ENCODE results near the gene GDF2.

GDF2 gene

DNA sequence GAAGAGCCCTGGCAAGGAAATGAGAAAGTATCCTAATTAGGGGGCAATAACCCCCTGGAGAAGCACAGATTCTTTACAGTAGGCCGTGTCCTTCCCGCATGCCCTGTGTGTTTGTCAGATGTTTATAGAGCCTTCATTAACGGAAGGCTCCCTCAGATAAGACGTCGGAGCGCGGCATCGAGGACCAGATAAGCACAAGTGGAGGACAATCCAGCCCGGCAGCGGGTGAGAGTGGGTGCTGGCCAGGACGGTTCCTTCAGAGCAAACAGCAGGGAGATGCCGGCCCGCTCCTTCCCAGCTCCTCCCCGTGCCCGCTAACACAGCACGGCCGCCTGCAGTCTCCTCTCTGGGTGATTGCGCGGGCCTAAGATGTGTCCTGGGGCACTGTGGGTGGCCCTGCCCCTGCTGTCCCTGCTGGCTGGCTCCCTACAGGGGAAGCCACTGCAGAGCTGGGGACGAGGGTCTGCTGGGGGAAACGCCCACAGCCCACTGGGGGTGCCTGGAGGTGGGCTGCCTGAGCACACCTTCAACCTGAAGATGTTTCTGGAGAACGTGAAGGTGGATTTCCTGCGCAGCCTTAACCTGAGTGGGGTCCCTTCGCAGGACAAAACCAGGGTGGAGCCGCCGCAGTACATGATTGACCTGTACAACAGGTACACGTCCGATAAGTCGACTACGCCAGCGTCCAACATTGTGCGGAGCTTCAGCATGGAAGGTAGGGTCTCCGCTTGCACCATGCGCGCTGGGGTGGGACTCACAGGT, at the start of gene GDF2:
TSS of gene GDF2 (plus strand) at position 155 of the 762 bp plus-strand sequence. CDS start at position 370, 215 bp downstream.
- DNase-seq (ENCODE audit: low read depth in 3 of 3): no peak

DNA sequence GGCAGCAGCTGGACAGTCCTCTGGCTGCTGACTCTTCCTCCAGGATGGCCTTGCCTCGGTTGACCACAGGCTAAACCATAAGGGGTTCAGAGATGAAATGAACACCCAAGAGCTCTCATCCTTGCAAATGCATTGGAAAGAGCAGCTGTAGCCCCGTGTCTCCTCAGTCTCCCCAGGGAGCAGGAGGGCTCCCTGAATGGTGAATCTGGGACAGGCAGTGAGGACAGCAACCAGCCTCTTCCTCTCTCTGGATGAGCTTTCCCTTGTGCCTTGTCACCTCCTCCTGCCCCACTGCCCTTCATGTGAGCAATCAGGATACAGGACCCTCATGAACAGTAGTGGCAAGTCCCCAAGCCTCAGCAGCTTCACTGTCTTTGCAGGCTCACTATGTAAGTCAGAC, 46.2 kb upstream of the GDF2 start:
- no peak for DNase-seq (ENCODE audit: low read depth in 3 of 3)

DNA sequence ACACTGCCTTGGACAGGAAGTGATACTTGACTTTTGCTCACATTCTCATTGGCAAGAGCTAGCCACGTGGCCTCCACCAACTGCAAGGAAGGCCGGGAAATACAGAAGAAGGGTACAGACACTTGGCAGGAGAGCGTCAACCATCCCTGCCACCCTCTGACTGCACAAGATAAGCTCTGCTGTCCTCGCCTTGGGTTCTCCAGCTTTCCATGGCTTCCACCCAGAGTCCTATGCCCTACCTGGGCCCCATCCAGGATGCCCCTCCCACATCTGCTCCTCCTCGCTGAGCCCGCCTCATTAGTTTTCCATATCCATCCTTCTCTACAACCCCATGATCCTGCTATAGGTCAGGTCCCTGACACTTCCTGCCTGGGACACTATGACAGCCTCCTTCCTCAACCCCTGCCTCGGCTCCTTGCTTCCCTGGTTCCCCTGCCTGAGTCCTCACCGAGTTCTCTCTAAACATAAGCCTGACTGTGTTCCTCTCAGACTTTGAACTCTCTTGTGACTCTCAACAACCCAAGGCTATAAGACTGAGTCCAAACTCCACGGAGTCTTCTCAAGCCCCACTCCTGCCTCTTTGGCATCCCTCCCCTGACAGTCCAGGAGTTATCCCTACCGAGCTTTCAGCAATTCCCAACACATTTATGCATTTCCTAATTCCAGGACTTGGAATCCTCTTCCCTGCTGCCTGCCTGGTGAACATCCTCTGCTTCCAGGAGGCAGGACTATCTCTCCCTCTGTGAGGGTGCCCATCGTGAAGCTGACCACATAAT, 45.5 kb upstream of the GDF2 start:
- no peak for DNase-seq (ENCODE audit: low read depth in 3 of 3)

DNA sequence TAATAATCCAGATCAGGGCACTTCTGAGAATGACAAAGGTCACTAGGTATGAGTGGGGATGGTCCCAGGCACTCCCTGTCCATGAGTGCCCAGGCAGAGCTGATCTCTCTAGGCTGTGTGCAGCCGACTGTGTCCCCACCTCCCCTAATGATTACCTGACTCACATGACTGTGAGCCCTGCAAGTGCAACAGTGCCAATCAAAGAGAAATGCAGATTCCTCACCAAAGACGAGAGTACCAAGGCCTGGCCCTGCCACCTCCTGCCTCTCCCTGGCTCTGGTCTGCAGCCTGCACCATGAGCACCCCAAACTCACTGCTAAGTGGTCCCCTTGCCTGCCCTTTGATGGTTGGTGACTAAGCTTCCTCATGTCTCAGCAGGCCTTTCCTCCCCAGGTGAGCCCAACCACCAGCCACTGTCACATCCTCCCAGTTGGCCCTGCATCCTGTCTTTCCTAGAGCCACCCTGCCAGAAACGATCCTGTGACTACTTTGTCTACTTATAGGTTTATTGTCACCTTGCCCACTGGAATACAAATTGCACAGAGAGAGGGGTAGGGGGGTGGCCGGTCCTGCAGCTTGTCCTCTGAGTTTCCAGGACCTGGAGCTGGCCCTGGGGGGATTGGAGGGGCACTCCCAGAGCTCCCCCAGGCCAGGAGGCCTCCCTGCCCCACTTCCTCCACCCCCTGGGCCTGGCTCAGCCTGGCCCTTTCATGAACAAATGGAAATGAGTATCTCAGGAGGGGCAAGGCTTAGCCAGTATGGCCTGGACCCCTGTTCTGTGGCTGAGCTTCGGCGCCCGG, 44.7 kb upstream of the GDF2 start:
- DNase-seq (ENCODE audit: low read depth in 3 of 3): peak in 1 of 3 experiments; percentile 13

DNA sequence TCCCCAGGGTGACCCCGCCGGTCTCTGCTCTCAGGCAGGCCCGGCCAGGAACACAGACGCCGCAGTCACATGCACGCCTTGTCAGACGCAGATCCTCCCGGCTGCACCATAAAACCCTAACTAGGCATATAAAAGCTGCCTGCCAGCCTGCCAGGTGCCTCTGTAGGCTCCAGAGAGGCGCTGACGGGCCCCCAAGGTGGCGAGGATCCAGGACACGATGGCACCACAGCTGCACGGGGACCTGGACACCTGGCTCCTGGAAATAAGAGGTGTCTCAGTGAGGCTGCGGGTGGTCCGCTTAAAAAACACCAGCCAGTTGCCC, 44.1 kb upstream of the GDF2 start:
- DNase-seq (ENCODE audit: low read depth in 3 of 3): no peak

DNA sequence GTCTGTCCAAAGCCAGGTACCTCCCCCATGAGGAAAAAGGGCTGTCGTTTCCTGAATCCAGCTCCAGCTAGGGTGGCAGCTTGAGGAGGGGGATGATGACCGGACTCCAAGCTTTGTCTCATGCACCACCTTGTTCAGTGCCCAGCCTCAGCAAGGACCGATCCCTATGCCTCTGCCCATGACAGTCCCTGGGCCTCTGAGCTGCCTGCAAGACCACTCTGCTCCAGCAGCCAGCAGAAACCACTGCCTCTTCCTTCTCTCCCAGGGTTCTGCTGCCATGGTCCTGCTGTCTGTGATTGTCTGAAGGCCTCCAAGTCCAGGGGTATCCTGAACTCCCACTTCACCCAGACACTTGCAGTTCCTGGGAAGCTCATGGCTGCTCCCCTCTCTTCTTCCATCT, 43.5 kb upstream of the GDF2 start:
- no peak for DNase-seq (ENCODE audit: low read depth in 3 of 3)

DNA sequence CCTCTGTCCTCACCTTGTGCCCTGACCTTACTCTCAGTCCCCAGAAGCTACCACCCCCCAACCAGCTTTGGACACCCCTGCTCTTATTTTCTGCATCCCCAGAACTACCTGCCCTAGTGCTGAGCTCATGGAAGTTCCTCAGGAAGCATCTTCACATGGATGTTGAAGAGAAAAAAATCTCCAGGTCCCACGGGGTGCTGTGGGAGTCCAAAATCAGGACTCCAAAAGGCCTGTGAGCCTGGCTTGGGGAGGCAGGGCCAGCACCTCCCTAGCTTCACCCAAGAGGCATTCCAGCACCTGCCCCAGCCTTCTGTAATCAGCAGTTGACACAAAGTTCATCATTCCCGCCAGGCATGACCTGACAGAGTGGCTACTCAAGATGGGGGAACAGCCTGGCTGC, 43.0 kb upstream of the GDF2 start:
- DNase-seq (ENCODE audit: low read depth in 3 of 3): no peak

DNA sequence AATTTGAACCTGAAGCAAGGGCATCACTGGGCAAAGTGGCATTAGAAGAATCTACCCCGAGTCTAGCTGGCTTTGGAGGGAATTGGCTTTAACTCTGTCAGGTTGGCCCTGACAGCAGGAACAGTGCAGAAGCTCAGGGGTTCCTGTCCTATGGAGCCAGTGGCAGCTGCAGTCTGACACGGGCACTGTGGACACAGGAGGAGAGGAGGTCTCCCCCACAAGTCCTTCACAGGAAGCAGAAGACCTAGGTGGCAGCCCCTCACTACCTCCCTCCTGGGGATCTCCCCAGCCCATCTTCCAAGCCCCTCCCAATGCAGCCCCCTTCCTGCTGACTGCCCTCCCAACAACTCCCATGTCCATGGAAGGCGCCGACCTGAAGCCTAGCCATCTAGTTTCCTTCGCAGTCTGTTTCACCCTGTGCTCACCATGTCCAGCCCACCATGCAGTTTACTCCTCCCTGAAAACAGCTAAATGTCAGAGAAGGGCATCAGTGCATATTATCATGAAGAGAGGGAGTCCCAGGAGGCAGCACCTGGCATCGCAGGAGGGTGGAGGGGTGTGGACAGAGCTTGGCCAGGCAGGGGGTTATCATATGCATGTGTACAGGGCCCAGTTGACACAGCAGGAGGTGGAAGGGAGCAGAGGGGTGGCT, 40.1 kb upstream of the GDF2 start:
- DNase-seq (ENCODE audit: low read depth in 3 of 3): no peak

DNA sequence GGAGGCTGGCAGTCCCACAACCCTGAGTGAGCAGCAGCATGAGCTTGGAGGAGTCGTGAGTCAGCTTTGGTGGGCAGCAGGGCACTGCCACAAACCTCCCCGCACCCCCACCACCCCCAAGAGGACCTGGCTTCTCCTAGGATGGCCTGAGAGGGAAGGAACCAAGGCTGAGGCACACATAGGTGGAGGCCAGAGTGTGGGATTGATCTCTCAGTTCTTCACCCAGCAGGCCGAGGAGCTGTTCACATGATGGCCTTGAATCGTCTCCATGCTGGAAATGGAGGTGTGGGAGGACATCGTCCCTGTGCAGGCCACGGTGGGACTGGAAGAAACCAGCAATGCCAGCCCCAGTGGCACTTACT, 39.6 kb upstream of the GDF2 start:
- DNase-seq (ENCODE audit: low read depth in 3 of 3): no peak

DNA sequence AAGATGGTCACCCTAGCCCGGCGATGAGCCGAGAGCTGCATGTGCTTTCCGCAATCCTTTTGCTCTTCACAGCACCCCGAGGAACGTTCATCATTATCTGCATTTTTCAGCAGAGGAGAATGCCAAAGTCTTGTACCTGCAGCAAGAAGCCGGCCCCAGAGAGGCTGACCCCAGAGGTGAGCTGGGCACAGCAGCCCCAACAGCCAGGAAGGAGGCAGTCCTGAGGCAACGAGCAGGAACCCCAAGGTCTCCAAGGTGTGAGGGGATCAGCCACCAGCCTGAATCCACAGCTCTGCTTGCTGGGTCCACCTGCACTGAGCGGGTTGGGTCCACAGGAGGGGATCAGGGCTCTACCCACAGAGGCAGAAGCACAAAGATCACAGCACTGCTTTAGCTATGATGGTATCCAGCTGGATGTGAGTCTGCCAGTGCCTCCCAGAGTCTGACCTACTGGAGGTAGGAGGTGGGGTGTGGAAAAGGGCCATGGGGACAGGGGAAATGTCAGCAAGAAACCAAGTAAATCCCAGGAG, 39.1 kb upstream of the GDF2 start:
- DNase-seq (ENCODE audit: low read depth in 3 of 3): no peak

DNA sequence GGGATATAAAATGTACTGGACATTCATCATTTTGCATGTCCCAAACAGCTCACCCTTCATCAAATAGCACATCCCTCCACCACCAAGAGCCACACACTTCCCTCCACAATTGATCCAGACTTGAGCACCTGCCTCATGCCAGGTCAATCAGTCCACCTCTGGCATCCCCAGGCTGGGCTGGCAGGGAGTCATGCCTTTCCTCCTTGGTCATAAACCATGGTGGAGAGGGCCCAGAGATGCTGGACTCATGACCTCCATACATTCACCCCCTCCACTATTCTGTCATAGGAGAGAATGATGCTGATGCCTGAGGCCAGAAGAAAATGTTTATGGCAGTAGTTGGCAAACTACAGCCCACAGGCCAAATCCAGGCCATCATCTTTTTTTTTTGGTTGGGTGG, 38.4 kb upstream of the GDF2 start:
- DNase-seq (ENCODE audit: low read depth in 3 of 3): no peak

DNA sequence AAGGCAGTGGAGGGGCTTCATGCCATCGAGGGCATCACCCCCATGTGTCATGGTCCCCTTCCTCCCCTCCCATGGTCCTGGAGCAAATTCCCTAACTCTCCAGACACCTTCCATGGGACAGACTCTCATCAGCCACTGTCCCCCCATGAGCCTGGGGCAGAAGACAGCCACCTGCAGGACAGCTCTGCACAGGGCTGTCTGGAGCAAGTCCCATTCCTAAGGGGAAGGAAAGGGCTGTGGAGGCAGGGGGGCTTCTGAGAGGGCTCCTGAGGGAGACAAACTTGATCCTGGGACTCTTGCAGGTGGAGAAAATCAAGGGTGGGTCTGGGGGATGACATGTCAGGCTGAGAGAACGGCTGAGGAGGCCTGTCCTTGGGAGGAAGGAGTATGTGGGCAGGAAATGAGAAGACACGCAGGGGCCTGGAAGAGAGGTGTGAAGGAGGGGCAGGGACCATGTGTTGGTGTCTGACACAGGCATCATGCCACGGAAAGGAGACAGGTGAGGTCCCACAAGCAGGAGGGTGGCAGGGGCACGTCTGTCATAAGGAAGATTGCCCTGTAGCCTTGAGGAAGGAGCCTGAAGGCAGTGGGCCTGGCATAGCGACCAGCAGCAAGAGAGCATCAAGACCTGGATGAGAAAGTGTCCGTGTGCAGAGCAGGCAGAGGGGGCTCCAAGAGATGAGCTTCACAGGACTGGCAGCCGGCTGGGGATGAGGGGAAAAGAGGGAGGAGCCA, 36.7 kb upstream of the GDF2 start:
- no peak for DNase-seq (ENCODE audit: low read depth in 3 of 3)

DNA sequence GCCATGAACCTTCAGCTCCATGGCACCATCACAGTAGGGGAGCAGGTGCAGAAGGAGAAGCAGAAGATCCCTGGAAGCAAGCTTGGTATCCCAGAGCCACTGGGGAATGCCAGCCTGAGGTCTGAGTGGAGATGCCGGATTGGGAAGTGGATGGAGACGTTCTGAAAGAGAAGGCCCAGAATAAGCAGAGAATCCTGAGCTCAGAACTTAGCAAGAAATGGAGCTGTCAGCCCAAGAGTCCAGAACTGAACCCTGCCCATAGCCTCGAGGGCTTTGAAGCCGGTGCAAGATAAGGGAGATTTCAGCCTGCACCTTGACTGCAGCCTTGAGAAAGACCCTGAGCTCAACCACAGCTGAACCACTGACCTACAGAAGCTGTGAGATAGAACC, 36.1 kb upstream of the GDF2 start:
- no peak for DNase-seq (ENCODE audit: low read depth in 3 of 3)

DNA sequence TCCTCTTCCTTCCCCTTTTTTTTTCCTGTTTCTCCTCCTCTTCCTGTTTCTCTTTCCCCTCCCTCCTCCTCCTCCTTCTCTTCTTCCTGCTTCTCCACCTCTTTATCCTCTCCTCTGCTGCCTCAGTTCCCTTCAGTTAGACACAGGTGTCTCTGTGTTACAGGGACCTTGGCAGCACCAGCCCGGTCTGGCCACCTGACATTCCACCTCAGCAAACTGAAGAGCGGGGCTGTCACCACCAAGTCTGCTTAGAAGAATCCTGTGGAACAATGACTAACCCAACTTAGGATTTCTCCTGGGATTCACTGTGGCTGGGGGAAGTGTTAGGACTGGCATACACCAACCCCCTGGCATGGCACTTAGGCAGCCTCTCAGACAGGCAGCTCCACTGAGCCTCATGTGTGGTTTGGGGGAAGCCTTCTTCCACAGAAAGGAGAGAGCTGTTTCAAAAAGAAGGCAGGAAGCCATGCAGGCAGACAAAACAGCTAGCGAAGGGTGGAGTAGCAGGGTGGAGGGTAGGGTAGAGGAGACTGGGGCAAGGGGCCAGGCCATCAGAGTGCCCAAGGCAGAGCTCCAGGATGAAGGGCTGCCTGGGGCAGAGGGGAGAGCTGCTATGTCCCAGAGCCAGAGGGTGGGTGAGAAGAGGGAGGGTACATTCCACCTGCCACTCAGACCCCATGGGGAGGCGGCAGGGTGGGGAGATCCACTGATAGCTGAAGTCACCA, 35.5 kb upstream of the GDF2 start:
- no peak for DNase-seq (ENCODE audit: low read depth in 3 of 3)

DNA sequence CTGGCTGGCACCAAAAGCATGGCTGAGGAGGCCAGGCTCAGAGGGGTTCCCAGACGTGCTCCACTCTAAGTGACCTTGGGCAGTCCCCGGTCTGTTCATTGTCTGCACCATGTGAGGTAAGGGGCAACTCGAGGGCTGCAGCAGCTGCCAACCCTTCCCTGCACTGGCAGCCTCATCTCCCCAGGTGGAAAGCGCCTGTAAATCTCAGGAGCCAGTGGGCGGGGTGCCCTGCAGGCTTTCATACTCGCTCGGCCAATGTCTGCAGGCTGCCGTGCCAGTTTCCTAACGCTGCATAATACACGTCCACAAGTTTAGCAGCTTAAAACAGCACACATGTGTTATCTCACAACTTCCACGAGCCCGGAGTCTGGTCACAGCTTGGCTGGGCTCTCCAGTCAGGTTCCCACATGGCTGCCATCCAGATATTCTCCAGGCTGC, 34.9 kb upstream of the GDF2 start:
- no peak for DNase-seq (ENCODE audit: low read depth in 3 of 3)

DNA sequence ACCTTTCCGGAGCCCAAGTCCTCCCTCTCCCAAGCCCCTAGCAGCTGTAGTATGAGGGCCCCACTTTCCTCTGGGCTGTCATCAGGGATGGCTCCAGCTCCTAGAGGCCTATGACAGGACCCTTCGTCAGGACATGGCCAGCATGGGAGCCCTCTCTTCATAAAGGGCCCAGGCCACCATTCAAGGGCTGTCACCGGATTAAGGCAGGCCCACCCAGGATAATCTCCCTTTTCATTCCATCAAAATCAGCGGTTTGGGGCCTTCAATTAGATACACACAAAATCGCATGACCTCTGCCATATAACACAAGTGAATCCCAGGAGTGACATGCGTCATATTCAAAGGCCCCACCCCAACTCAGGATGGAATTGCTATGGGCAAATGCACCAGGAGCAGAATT, 34.4 kb upstream of the GDF2 start:
- no peak for DNase-seq (ENCODE audit: low read depth in 3 of 3)

DNA sequence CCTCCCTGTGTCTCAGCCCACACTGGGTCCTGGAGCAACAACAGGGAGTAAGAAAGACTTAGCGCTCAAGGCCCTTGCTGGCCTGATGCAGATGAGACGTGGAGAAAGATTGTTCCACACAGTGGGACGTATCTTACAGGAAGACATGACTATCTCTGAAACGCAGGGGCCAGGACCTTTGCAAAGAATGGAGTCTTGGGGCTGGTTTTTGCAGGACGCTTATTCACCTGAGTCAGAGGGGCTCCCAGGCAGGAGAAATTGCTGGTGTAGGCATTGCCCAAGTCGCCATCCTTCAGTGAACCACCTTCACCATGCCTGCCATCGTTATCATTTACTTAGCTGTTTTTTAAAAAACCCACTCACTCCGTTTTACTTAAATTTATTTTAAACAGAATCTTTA, 34.0 kb upstream of the GDF2 start:
- DNase-seq (ENCODE audit: low read depth in 3 of 3): no peak

DNA sequence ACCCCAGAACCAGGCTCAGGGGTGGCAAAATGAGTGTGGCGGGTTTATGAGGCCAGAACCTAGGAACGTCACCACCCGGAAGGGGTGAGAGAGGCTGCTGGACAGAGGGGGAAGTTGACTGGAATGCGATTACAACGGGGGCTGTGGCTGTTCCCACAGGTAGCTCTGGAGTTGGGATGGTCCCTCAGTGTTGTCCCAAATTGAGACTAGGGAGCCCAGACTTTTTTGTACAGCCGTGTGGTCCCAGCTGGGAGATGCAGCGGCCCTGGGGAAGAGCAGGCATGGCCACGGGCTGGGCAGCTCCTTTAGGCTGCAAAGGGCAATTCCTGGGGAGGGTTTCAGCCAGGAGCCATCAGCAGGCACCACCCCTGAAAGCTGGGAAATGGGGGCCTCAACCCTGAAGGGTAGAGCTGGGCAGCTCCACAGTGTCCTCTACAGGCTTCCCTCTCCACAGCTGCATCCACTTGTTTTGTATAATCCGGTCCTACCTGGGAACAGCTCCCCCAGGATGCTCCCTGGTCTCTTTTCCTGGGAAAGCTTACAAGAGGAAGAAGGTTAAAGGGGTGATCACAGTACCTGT, 33.2 kb upstream of the GDF2 start:
- DNase-seq (ENCODE audit: low read depth in 3 of 3): no peak

DNA sequence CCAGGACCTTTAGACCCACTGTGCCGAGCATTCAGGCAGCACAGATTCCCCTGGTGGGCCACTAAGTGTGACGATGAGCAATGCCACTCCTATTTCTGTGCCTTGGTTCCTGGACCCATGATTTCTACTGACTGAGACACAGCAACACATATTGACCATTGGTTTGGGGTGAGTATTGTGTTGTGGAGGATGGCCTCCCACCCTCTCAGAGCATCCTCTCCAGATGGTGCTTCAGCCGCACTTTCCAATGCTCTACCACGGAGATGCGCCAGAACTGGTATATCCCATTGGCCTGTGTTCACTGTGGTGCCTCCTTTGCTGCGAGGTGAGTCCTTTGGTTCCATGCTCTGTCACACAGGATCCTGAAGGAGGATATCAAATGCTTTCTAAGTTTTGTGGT, 32.3 kb upstream of the GDF2 start:
- DNase-seq (ENCODE audit: low read depth in 3 of 3): no peak

DNA sequence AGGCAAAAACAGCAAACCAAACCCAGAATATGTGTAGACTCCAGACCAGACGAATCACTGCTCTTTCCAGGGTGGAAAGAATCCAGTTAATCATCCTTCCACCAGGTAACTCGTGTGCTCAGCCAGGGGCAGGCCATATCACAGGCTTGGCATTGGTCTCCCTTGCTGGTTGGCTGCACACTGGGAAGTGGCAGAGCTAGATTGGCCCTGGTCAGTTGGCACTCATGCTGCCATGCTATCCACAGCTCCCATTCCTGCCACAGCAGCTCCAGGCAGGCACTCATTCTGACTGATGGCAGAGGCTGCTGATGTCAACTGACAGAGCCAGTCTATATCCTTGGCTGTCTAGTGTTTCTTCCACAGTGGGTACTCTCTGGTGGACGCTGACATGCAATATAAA, 31.9 kb upstream of the GDF2 start:
- no peak for DNase-seq (ENCODE audit: low read depth in 3 of 3)
